GM23338 (cell line): ENCODE data around the gene JARID2. TPM values are rescaled to one million over a fixed set of nuclear protein-coding genes. Genes with fewer than 3 reads are reported as not detected.
A peak's percentile ranks its signal among the peaks of the same experiment; 100 is the strongest.

Source experiments
- ATAC-seq: fragments of 200-7000 bp; cut with Tn5 transposase; 3 replicates; pipeline ENCODE4 v1.9.1; 2020
- DNase-seq: peaks from one replicate; pipeline ENCODE4 v3.0.0-alpha.2; 2015; ENCODE audit warnings: low spot score
- H2AFZ ChIP-seq: fragments of 200-600 bp; sonication (generic); 2 replicates; pipeline ENCODE4 v1.8.0; 2016; ENCODE audit warnings: antibody characterized with exemption, mild to moderate bottlenecking, moderate library complexity
- H3F3A ChIP-seq: fragments of 200-600 bp; sonication (generic); replicated peaks from 2 replicates; pipeline ENCODE4 v1.8.0; 2017; ENCODE audit warnings: antibody characterized with exemption, mixed run types, low read depth
- H3K27ac ChIP-seq: fragments of 200-600 bp; sonication (generic); 2 replicates; pipeline ENCODE4 v1.6.1; 2016; ENCODE audit warnings: low read depth
- H3K27me3 ChIP-seq: fragments of 200-600 bp; sonication (generic); 2 replicates; pipeline ENCODE4 v1.8.0; 2016; ENCODE audit warnings: mild to moderate bottlenecking, mixed run types, moderate library complexity; ENCODE audit not compliant: insufficient read depth
- H3K36me3 ChIP-seq: fragments of 200-600 bp; sonication (generic); 2 replicates; pipeline ENCODE4 v1.8.0; 2016; ENCODE audit warnings: mild to moderate bottlenecking; ENCODE audit not compliant: insufficient read depth
- H3K4me1 ChIP-seq: fragments of 200-600 bp; sonication (generic); 2 replicates; pipeline ENCODE4 v1.8.0; 2016; ENCODE audit warnings: mild to moderate bottlenecking, moderate library complexity; ENCODE audit not compliant: insufficient read depth
- H3K4me2 ChIP-seq: fragments of 200-600 bp; sonication (generic); 2 replicates; pipeline ENCODE4 v1.7.1; 2017; ENCODE audit warnings: mixed run types
- H3K4me3 ChIP-seq: fragments of 200-600 bp; sonication (generic); 2 replicates; pipeline ENCODE4 v1.6.1; 2016; ENCODE audit warnings: mixed run types
- H3K79me2 ChIP-seq: fragments of 200-600 bp; sonication (generic); replicated peaks from 2 replicates; pipeline ENCODE4 v1.8.0; 2017; ENCODE audit warnings: mild to moderate bottlenecking; ENCODE audit not compliant: insufficient read depth
- H3K9me2 ChIP-seq: fragments of 200-600 bp; sonication (generic); 2 replicates; pipeline ENCODE4 v1.8.0; 2017; ENCODE audit not compliant: insufficient read depth
- H4K20me1 ChIP-seq: fragments of 200-600 bp; sonication (generic); replicated peaks from 2 replicates; pipeline ENCODE4 v1.8.0; 2017; ENCODE audit warnings: mild to moderate bottlenecking; ENCODE audit not compliant: insufficient read depth
- H3K27ac Mint-ChIP-seq: 2 replicates; pipeline ENCODE4 v1.8.0; 2020; ENCODE audit warnings: inconsistent platforms, mild to moderate bottlenecking, moderate library complexity, mixed read lengths
- H3K27me3 Mint-ChIP-seq: 3 replicates; pipeline ENCODE4 v1.8.0; 2022; ENCODE audit warnings: low read depth, mild to moderate bottlenecking, moderate library complexity, mixed read lengths, inconsistent platforms; ENCODE audit not compliant: insufficient read depth, poor library complexity
- H3K36me3 Mint-ChIP-seq: 3 replicates; pipeline ENCODE4 v1.8.0; 2021; ENCODE audit warnings: low read depth, mild to moderate bottlenecking, inconsistent platforms, moderate library complexity, mixed read lengths
- H3K4me1 Mint-ChIP-seq: 3 replicates; pipeline ENCODE4 v1.8.0; 2020; ENCODE audit warnings: mild to moderate bottlenecking, inconsistent platforms, mixed read lengths
- H3K4me3 Mint-ChIP-seq: 3 replicates; pipeline ENCODE4 v1.8.0; 2021; ENCODE audit warnings: moderate library complexity, mild to moderate bottlenecking, inconsistent platforms, mixed read lengths
- H3K9me3 Mint-ChIP-seq: 3 replicates; pipeline ENCODE4 v1.8.0; 2020; ENCODE audit warnings: moderate library complexity, mild to moderate bottlenecking, inconsistent platforms, mixed read lengths
- CREB1 ChIP-seq: fragments of 250-450 bp; sonication (Bioruptor Pico); IDR thresholded peaks from 2 replicates; pipeline ENCODE4 v1.5.0; 2020; ENCODE audit warnings: low read depth, mild to moderate bottlenecking, moderate library complexity
- CTCF ChIP-seq, 2 experiments: fragments of 200-600 bp in 1 of 2; sonication (generic) in 1 of 2; conservative IDR thresholded peaks; 2 replicates each; pipeline versions ENCODE4 v1.5.1 to v1.6.1; 2016 to 2017; ENCODE audit warnings: antibody characterized with exemption in 2 of 2, low read depth in 2 of 2, mild to moderate bottlenecking in 2 of 2, moderate library complexity in 1 of 2
- EZH2phosphoT487 ChIP-seq: fragments of 200-600 bp; sonication (generic); IDR thresholded peaks from one replicate; pipeline ENCODE4 v1.8.1; 2018; ENCODE audit warnings: antibody characterized with exemption; ENCODE audit not compliant: unreplicated experiment
- JUNB ChIP-seq: IDR thresholded peaks from one replicate; pipeline ENCODE4 v1.6.1; 2016; ENCODE audit warnings: antibody characterized with exemption; ENCODE audit not compliant: unreplicated experiment
- POLR2AphosphoS5 ChIP-seq: IDR thresholded peaks from 2 replicates; pipeline ENCODE4 v1.6.1; 2016; ENCODE audit warnings: antibody characterized with exemption, low read depth
- polyA plus RNA-seq: library from polyadenylated mRNA; unstranded; fragments of >200 nt; fragmentation: Nextera tagmentation; extraction: Ambion mirVana; gene quantifications from 2 replicates; pipeline ENCODE4 v1.2.1, GENCODE V29; 2016
- total RNA-seq: library from RNA; depleted of rRNA; stranded (reverse); fragments of >200 nt; shearing (Covaris generic); gene quantifications from 2 replicates; pipeline ENCODE4 v1.2.3, GENCODE V29; 2014
- TF ChIP-seq, protein P1 (sequence below): fragments of 250-450 bp; sonication (Bioruptor Pico); IDR thresholded peaks from 2 replicates; pipeline ENCODE4 v1.5.0; 2020; ENCODE audit warnings: mild to moderate bottlenecking, moderate library complexity

Gene JARID2
- total and polyA plus RNA-seq, 2 experiments from 2014 or later: 92.8 to 196 TPM

DNA sequence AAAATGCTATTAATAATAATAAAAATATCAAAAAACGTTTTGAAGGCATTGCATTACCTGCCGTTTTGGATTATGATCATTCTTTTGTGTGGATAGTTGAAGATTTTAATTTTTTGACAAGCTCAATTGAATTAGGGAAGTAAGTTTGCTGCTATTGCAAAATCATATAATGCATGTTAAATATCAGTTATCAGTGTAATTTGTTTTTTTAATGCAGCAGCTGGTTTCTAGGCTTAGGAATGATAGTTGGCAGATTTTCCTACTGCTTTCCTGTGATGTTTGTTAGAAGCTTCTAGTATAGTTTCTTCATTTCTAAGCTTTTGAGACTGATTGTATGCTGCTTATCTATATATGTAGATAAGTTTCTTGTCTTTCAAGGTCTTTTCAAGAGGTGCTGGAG, 99.0 kb downstream of the JARID2 start:
- H3F3A ChIP-seq: peaks cover 19% of the 10 kb centered on the region
- H3K27me3 ChIP-seq: no peaks in the 10 kb centered on the region
- no peaks in the 10 kb centered on the region for H3K9me3 Mint-ChIP-seq
- peaks cover 6% of the 10 kb centered on the region; the same call in 2 of the 3 replicates for H3K36me3 Mint-ChIP-seq
- no peak for TF ChIP-seq JUNB
- no peak for TF ChIP-seq EZH2phosphoT487
- TF ChIP-seq POLR2AphosphoS5: no peak
- TF ChIP-seq CTCF (conservative IDR thresholded peaks at IDR 0.05; ENCODE audit: low read depth in 2 of 2): no peak
- TF ChIP-seq, protein P1, sequence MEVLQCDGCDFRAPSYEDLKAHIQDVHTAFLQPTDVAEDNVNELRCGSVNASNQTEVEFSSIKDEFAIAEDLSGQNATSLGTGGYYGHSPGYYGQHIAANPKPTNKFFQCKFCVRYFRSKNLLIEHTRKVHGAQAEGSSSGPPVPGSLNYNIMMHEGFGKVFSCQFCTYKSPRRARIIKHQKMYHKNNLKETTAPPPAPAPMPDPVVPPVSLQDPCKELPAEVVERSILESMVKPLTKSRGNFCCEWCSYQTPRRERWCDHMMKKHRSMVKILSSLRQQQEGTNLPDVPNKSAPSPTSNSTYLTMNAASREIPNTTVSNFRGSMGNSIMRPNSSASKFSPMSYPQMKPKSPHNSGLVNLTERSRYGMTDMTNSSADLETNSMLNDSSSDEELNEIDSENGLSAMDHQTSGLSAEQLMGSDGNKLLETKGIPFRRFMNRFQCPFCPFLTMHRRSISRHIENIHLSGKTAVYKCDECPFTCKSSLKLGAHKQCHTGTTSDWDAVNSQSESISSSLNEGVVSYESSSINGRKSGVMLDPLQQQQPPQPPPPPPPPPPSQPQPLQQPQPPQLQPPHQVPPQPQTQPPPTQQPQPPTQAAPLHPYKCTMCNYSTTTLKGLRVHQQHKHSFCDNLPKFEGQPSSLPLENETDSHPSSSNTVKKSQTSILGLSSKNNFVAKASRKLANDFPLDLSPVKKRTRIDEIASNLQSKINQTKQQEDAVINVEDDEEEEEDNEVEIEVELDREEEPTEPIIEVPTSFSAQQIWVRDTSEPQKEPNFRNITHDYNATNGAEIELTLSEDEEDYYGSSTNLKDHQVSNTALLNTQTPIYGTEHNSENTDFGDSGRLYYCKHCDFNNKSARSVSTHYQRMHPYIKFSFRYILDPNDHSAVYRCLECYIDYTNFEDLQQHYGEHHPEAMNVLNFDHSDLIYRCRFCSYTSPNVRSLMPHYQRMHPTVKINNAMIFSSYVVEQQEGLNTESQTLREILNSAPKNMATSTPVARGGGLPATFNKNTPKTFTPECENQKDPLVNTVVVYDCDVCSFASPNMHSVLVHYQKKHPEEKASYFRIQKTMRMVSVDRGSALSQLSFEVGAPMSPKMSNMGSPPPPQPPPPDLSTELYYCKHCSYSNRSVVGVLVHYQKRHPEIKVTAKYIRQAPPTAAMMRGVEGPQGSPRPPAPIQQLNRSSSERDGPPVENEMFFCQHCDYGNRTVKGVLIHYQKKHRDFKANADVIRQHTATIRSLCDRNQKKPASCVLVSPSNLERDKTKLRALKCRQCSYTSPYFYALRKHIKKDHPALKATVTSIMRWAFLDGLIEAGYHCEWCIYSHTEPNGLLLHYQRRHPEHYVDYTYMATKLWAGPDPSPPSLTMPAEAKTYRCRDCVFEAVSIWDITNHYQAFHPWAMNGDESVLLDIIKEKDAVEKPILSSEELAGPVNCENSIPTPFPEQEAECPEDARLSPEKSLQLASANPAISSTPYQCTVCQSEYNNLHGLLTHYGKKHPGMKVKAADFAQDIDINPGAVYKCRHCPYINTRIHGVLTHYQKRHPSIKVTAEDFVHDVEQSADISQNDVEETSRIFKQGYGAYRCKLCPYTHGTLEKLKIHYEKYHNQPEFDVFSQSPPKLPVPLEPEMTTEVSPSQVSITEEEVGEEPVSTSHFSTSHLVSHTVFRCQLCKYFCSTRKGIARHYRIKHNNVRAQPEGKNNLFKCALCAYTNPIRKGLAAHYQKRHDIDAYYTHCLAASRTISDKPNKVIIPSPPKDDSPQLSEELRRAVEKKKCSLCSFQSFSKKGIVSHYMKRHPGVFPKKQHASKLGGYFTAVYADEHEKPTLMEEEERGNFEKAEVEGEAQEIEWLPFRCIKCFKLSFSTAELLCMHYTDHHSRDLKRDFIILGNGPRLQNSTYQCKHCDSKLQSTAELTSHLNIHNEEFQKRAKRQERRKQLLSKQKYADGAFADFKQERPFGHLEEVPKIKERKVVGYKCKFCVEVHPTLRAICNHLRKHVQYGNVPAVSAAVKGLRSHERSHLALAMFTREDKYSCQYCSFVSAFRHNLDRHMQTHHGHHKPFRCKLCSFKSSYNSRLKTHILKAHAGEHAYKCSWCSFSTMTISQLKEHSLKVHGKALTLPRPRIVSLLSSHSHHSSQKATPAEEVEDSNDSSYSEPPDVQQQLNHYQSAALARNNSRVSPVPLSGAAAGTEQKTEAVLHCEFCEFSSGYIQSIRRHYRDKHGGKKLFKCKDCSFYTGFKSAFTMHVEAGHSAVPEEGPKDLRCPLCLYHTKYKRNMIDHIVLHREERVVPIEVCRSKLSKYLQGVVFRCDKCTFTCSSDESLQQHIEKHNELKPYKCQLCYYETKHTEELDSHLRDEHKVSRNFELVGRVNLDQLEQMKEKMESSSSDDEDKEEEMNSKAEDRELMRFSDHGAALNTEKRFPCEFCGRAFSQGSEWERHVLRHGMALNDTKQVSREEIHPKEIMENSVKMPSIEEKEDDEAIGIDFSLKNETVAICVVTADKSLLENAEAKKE: no peak
- TF ChIP-seq CREB1: no peak
- peaks cover 85% of the 10 kb centered on the region for H3K4me1 Mint-ChIP-seq
- H3K27ac Mint-ChIP-seq: no peak overlapping the region
- no peak overlapping the region for H2AFZ ChIP-seq
- H3K36me3 ChIP-seq: no peaks in the 10 kb centered on the region
- peaks cover 97% of the 10 kb centered on the region for H4K20me1 ChIP-seq
- no peak overlapping the region for H3K4me3 Mint-ChIP-seq
- peaks cover 98% of the 10 kb centered on the region for H3K4me1 ChIP-seq
- H3K4me3 ChIP-seq: no peak overlapping the region
- H3K79me2 ChIP-seq: peaks cover 100% of the 10 kb centered on the region
- no peak overlapping the region for H3K27ac ChIP-seq
- H3K27me3 Mint-ChIP-seq: peaks cover 27% of the 10 kb centered on the region
- ATAC-seq (no peak), DNase-seq (no peak)
- peak overlapping the region; percentile 28; the same call in 1 of the 2 replicates for H3K4me2 ChIP-seq
- H3K9me2 ChIP-seq: no peaks in the 10 kb centered on the region
